OCI-LY1 (cell line): ENCODE data around the gene CDC14B.

Experiments used
- EZH2 ChIP-seq: fragments of 200-600 bp; sonication (generic), shearing (Covaris generic); IDR thresholded peaks from 2 replicates; pipeline ENCODE4 v1.8.0; 2017; ENCODE audit warnings: borderline replicate concordance, mixed run types, mild to moderate bottlenecking, antibody characterized with exemption, low read length, moderate library complexity, mixed read lengths
- TF ChIP-seq, protein P1 (sequence below): fragments of 200-600 bp; sonication (generic), shearing (Covaris generic); IDR thresholded peaks from 2 replicates; pipeline ENCODE4 v1.5.1; 2017; ENCODE audit warnings: mild to moderate bottlenecking, antibody characterized with exemption, low read length, moderate library complexity, mixed read lengths

GRCh38 chr9:96496368-96497116 is 123.1 kb downstream of the CDC14B start:
- TF ChIP-seq, protein P1, sequence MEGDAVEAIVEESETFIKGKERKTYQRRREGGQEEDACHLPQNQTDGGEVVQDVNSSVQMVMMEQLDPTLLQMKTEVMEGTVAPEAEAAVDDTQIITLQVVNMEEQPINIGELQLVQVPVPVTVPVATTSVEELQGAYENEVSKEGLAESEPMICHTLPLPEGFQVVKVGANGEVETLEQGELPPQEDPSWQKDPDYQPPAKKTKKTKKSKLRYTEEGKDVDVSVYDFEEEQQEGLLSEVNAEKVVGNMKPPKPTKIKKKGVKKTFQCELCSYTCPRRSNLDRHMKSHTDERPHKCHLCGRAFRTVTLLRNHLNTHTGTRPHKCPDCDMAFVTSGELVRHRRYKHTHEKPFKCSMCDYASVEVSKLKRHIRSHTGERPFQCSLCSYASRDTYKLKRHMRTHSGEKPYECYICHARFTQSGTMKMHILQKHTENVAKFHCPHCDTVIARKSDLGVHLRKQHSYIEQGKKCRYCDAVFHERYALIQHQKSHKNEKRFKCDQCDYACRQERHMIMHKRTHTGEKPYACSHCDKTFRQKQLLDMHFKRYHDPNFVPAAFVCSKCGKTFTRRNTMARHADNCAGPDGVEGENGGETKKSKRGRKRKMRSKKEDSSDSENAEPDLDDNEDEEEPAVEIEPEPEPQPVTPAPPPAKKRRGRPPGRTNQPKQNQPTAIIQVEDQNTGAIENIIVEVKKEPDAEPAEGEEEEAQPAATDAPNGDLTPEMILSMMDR: no peak
- TF ChIP-seq EZH2: no peak
